Right atrium auricular region (tissue), 2 donors: Measurements from ENCODE around the gene PHKA2. TPM values are rescaled to one million over a fixed set of nuclear protein-coding genes. Genes with fewer than 3 reads are reported as not detected.
"Not testable (repeated sequence)": the region's sequence is repeated elsewhere in the genome, so short reads cannot be mapped to it uniquely, and the experiment has no call there.

Source experiments
- DNase-seq: peaks from one replicate; pipeline ENCODE4 v3.0.0-alpha.2; 2019; ENCODE audit warnings: low spot score
- H3K27ac ChIP-seq, 2 donors: fragments of 200-600 bp; sonication (generic); 1 replicate in 1 of 2; 2 replicates in 1 of 2; pipeline ENCODE4 v1.5.1; 2016 to 2019
- H3K27me3 ChIP-seq, 2 donors: fragments of 200-600 bp; sonication (generic); one replicate each; pipeline versions ENCODE4 v1.5.1 to v1.6.0; 2017 to 2019
- H3K36me3 ChIP-seq: fragments of 200-600 bp; sonication (generic); one replicate; pipeline ENCODE4 v1.5.1; 2016
- H3K4me1 ChIP-seq, 2 donors: fragments of 200-600 bp; sonication (generic); one replicate each; pipeline versions ENCODE4 v1.5.1 to v1.6.0; 2017 to 2019
- H3K4me3 ChIP-seq, 2 donors: fragments of 200-600 bp; sonication (generic); 1 replicate in 1 of 2; 2 replicates in 1 of 2; pipeline ENCODE4 v1.5.1; 2017 to 2019; ENCODE audit warnings: mild to moderate bottlenecking in 1 of 2, moderate library complexity in 1 of 2
- H3K9me3 ChIP-seq, 2 donors: fragments of 200-600 bp; sonication (generic); one replicate each; pipeline ENCODE4 v1.5.1; 2019
- CTCF ChIP-seq, 2 donors: fragments of 200-600 bp; sonication (generic); IDR thresholded peaks; one replicate each; pipeline ENCODE4 v1.5.1; 2019; ENCODE audit warnings: antibody characterized with exemption in 2 of 2
- total RNA-seq, 2 donors: library from RNA; depleted of rRNA; stranded (reverse); fragments of >200 nt; gene quantifications; one replicate each; pipeline ENCODE4 v1.1.0, GENCODE V29; 2016

Gene PHKA2
- 10 to 100 TPM; 13.5 to 28.7 TPM for total RNA-seq

GRCh38 chrX:18983666-18984380, at the start of gene PHKA2:
Gene PHKA2, minus strand, starts transcription at chrX:18984114. Its CDS starts 182 bp downstream, at chrX:18983932.
- peak within 1 kb of the TSS; percentile 87 to 89 for H3K27ac ChIP-seq
- TF ChIP-seq CTCF (IDR thresholded peaks at IDR 0.05) = no peak
- peak within 1 kb of the TSS; percentile 55 to 69 for H3K4me3 ChIP-seq
- no peaks in the 10 kb centered on the region for H3K27me3 ChIP-seq
- DNase-seq = peak; percentile 62
- H3K9me3 ChIP-seq = no peaks in the 10 kb centered on the region
- peaks cover 0 to 10% of the 10 kb centered on the region in 2 donors for H3K4me1 ChIP-seq
- no peaks in the 10 kb centered on the region for H3K36me3 ChIP-seq

- no peaks in the 10 kb centered on the region for H3K4me1 ChIP-seq
- no peak overlapping the region for H3K4me3 ChIP-seq
- no peak for TF ChIP-seq CTCF (IDR thresholded peaks at IDR 0.05)
- no peaks in the 10 kb centered on the region for H3K9me3 ChIP-seq
- DNase-seq = no peak
- H3K27me3 ChIP-seq = no peaks in the 10 kb centered on the region
- no peaks in the 10 kb centered on the region for H3K36me3 ChIP-seq
- no peak overlapping the region for H3K27ac ChIP-seq
These were observed 46.9 kb upstream of the PHKA2 start for GRCh38 chrX:19030805-19031204.

- no peaks in the 10 kb centered on the region for H3K9me3 ChIP-seq
- H3K36me3 ChIP-seq = no peaks in the 10 kb centered on the region
- H3K27me3 ChIP-seq = no peaks in the 10 kb centered on the region
- TF ChIP-seq CTCF (IDR thresholded peaks at IDR 0.05) = no peak
- H3K4me3 ChIP-seq = no peak overlapping the region
- no peak for DNase-seq
- no peak overlapping the region for H3K27ac ChIP-seq
- no peaks in the 10 kb centered on the region for H3K4me1 ChIP-seq
These were observed 44.6 kb upstream of the PHKA2 start for GRCh38 chrX:19028560-19028959.

- H3K27me3 ChIP-seq = no peaks in the 10 kb centered on the region
- no peaks in the 10 kb centered on the region for H3K4me1 ChIP-seq
- TF ChIP-seq CTCF (IDR thresholded peaks at IDR 0.05) = no peak
- DNase-seq = no peak
- no peaks in the 10 kb centered on the region for H3K36me3 ChIP-seq
- H3K27ac ChIP-seq = no peak overlapping the region
- no peak overlapping the region for H3K4me3 ChIP-seq
- no peaks in the 10 kb centered on the region for H3K9me3 ChIP-seq
These were observed 40.5 kb upstream of the PHKA2 start for GRCh38 chrX:19024366-19024765.

- Histone ChIP-seq H3K9me3 (no peaks in the 10 kb centered on the region), H3K36me3 (no peaks in the 10 kb centered on the region), H3K4me3 (no peak overlapping the region), H3K27ac (no peak overlapping the region), H3K27me3 (no peaks in the 10 kb centered on the region), H3K4me1 (no peaks in the 10 kb centered on the region)
- no peak for DNase-seq
- no peak for TF ChIP-seq CTCF (IDR thresholded peaks at IDR 0.05)
These were observed 36.1 kb upstream of the PHKA2 start for GRCh38 chrX:19019996-19020395.

GRCh38 chrX:19017271-19017670, 33.4 kb upstream of the PHKA2 start:
- H3K4me1 ChIP-seq = no peaks in the 10 kb centered on the region

GRCh38 chrX:19016614-19017013, 32.7 kb upstream of the PHKA2 start:
- DNase-seq = not testable (repeated sequence)

More at GRCh38 chrX:19017271-19017670, 33.4 kb upstream of the PHKA2 start:
- no peaks in the 10 kb centered on the region for H3K27me3 ChIP-seq
- DNase-seq = no peak
- H3K9me3 ChIP-seq = no peaks in the 10 kb centered on the region
- H3K27ac ChIP-seq = no peak overlapping the region
- TF ChIP-seq CTCF (IDR thresholded peaks at IDR 0.05) = peak in 1 of 2 donors; percentile 58
- no peak overlapping the region for H3K4me3 ChIP-seq
- H3K36me3 ChIP-seq = no peaks in the 10 kb centered on the region

More at GRCh38 chrX:19016614-19017013, 32.7 kb upstream of the PHKA2 start:
- not testable (repeated sequence) for H3K4me3 ChIP-seq, H3K27ac ChIP-seq, H3K27me3 ChIP-seq, H3K9me3 ChIP-seq, H3K4me1 ChIP-seq, H3K36me3 ChIP-seq
